KOPT-K1 (cell line): ENCODE data around the gene CKM.

Experiments
- H3K27ac ChIP-seq: fragments of 200-600 bp; sonication (generic); 2 replicates; pipeline ENCODE4 v1.5.1; 2016; ENCODE audit warnings: antibody characterized with exemption, mild to moderate bottlenecking, low read depth, low read length; ENCODE audit not compliant: poor library complexity, severe bottlenecking
- H3K36me3 ChIP-seq: fragments of 200-600 bp; sonication (generic); 2 replicates; pipeline ENCODE4 v1.5.1; 2017; ENCODE audit warnings: antibody characterized with exemption, mild to moderate bottlenecking, low read length, moderate library complexity; ENCODE audit not compliant: insufficient read depth
- H3K9me3 ChIP-seq: fragments of 200-600 bp; sonication (generic); 2 replicates; pipeline ENCODE4 v1.5.1; 2017; ENCODE audit warnings: antibody characterized with exemption, low read length, mild to moderate bottlenecking; ENCODE audit not compliant: insufficient read depth, poor library complexity, severe bottlenecking

CKM gene

GRCh38 chr19:45296355-45296754 lies 26.3 kb downstream of the CKM start:
- Histone ChIP-seq H3K27ac (no peak overlapping the region), H3K9me3 (no peaks in the 10 kb centered on the region), H3K36me3 (peaks cover 10% of the 10 kb centered on the region; the same call in 1 of the 2 replicates)

- peaks cover 10% of the 10 kb centered on the region; the same call in 1 of the 2 replicates for H3K36me3 ChIP-seq
- H3K9me3 ChIP-seq = no peaks in the 10 kb centered on the region
- no peak overlapping the region for H3K27ac ChIP-seq
These were observed 26.8 kb downstream of the CKM start for GRCh38 chr19:45295873-45296272.

- Histone ChIP-seq H3K27ac (no peak overlapping the region), H3K9me3 (no peaks in the 10 kb centered on the region), H3K36me3 (peaks cover 5% of the 10 kb centered on the region; the same call in 1 of the 2 replicates)
These were observed 28.2 kb downstream of the CKM start for GRCh38 chr19:45294291-45295029.

GRCh38 chr19:45293682-45294081 lies 29.0 kb downstream of the CKM start:
- H3K36me3 ChIP-seq = peaks cover 5% of the 10 kb centered on the region; the same call in 1 of the 2 replicates

GRCh38 chr19:45291834-45292233 lies 30.8 kb downstream of the CKM start:
- H3K9me3 ChIP-seq = no peaks in the 10 kb centered on the region
- peaks cover 5% of the 10 kb centered on the region; the same call in 1 of the 2 replicates for H3K36me3 ChIP-seq
- H3K27ac ChIP-seq = no peak overlapping the region

More at GRCh38 chr19:45293682-45294081, 29.0 kb downstream of the CKM start:
- Histone ChIP-seq H3K27ac (no peak overlapping the region), H3K9me3 (no peaks in the 10 kb centered on the region)

- peaks cover 7% of the 10 kb centered on the region; the same call in 1 of the 2 replicates for H3K36me3 ChIP-seq
- no peaks in the 10 kb centered on the region for H3K9me3 ChIP-seq
- H3K27ac ChIP-seq = no peak overlapping the region
These were observed 32.2 kb downstream of the CKM start for GRCh38 chr19:45290381-45290931.

GRCh38 chr19:45283443-45284033 lies 39.1 kb downstream of the CKM start:
- Histone ChIP-seq H3K36me3 (peaks cover 26% of the 10 kb centered on the region; the same call in 1 of the 2 replicates), H3K27ac (no peak overlapping the region), H3K9me3 (no peaks in the 10 kb centered on the region)

GRCh38 chr19:45280471-45280961 lies 42.2 kb downstream of the CKM start:
- Histone ChIP-seq H3K36me3 (peaks cover 26% of the 10 kb centered on the region; the same call in 1 of the 2 replicates), H3K9me3 (no peaks in the 10 kb centered on the region), H3K27ac (no peak overlapping the region)

GRCh38 chr19:45279587-45280192 lies 43.0 kb downstream of the CKM start:
- no peaks in the 10 kb centered on the region for H3K9me3 ChIP-seq
- H3K36me3 ChIP-seq = peaks cover 26% of the 10 kb centered on the region; the same call in 1 of the 2 replicates
- H3K27ac ChIP-seq = no peak overlapping the region

GRCh38 chr19:45278087-45278486 lies 44.6 kb downstream of the CKM start:
- Histone ChIP-seq H3K27ac (no peak overlapping the region), H3K36me3 (peaks cover 34% of the 10 kb centered on the region; the same call in 1 of the 2 replicates), H3K9me3 (no peaks in the 10 kb centered on the region)

- Histone ChIP-seq H3K36me3 (peaks cover 41% of the 10 kb centered on the region; the same call in 1 of the 2 replicates), H3K9me3 (no peaks in the 10 kb centered on the region), H3K27ac (no peak overlapping the region)
These were observed 46.4 kb downstream of the CKM start for GRCh38 chr19:45276284-45276687.

GRCh38 chr19:45275370-45275971 lies 47.2 kb downstream of the CKM start:
- H3K27ac ChIP-seq = no peak overlapping the region
- peaks cover 40% of the 10 kb centered on the region; the same call in 1 of the 2 replicates for H3K36me3 ChIP-seq
- H3K9me3 ChIP-seq = no peaks in the 10 kb centered on the region

GRCh38 chr19:45273521-45273855 lies 49.2 kb downstream of the CKM start:
- Histone ChIP-seq H3K36me3 (peaks cover 26% of the 10 kb centered on the region; the same call in 1 of the 2 replicates), H3K27ac (no peak overlapping the region), H3K9me3 (no peaks in the 10 kb centered on the region)

GRCh38 chr19:45271735-45272108 lies 51.0 kb downstream of the CKM start:
- peaks cover 28% of the 10 kb centered on the region; the same call in 1 of the 2 replicates for H3K36me3 ChIP-seq
- no peak overlapping the region for H3K27ac ChIP-seq
- H3K9me3 ChIP-seq = no peaks in the 10 kb centered on the region
